ELF-1 (cell line): Measurements from ENCODE around the gene ANKRD40CL.
A peak's percentile ranks its signal among the peaks of the same experiment; 100 is the strongest.

Source experiments
- DNase-seq: peaks from one replicate; pipeline ENCODE4 v3.0.0-alpha.2; 2016; ENCODE audit warnings: low read depth, low spot score

The ANKRD40CL gene

GRCh38 chr17:50719144-50719923 is 48.0 kb downstream of the ANKRD40CL start, which contains the start of gene LUC7L3:
Gene LUC7L3, plus strand, starts transcription at chr17:50719603. Its CDS starts 130 bp downstream, at chr17:50719733.
- peak; percentile 97 for DNase-seq

GRCh38 chr17:50715471-50715870 is 51.8 kb downstream of the ANKRD40CL start:
- no peak for DNase-seq

- no peak for DNase-seq
Observed at GRCh38 chr17:50712641-50713040, 54.7 kb downstream of the ANKRD40CL start.
